Measurements from ENCODE around the gene AFTPH.

- TF ChIP-seq CTCF (IDR thresholded peaks at IDR 0.05) (no peak), REST (IDR thresholded peaks at IDR 0.05; ENCODE audit: insufficient read depth in 1 of 2, low read depth in 2 of 2, low read length in 1 of 2) (no peak)
These were observed 81.9 kb downstream of the AFTPH start for GRCh38 chr2:64605991-64606478.
